ENCODE data around the gene SEM1.
"Not testable (repeated sequence)": the region's sequence is repeated elsewhere in the genome, so short reads cannot be mapped to it uniquely, and the experiment has no call there.

SEM1 gene

GRCh38 chr7:96707901-96708774 is 1.5 kb downstream of the SEM1 start:
- H3K4me3 ChIP-seq (ENCODE audit: low read depth, low read length): peak overlapping the region; percentile 89
- DNase-seq (ENCODE audit: low read depth): no peak

- no peak for DNase-seq (ENCODE audit: low read depth)
- no peak overlapping the region for H3K4me3 ChIP-seq (ENCODE audit: low read depth, low read length)
Observed at GRCh38 chr7:96701258-96701657, 8.4 kb downstream of the SEM1 start.

GRCh38 chr7:96700516-96700915 is 9.1 kb downstream of the SEM1 start:
- no peak for DNase-seq (ENCODE audit: low read depth)
- no peak overlapping the region for H3K4me3 ChIP-seq (ENCODE audit: low read depth, low read length)

GRCh38 chr7:96699219-96699871 is 10.3 kb downstream of the SEM1 start:
- H3K4me3 ChIP-seq (ENCODE audit: low read depth, low read length): no peak overlapping the region
- no peak for DNase-seq (ENCODE audit: low read depth)

GRCh38 chr7:96698449-96698848 is 11.2 kb downstream of the SEM1 start:
- DNase-seq (ENCODE audit: low read depth): not testable (repeated sequence)

GRCh38 chr7:96697822-96698221 is 11.8 kb downstream of the SEM1 start:
- no peak overlapping the region for H3K4me3 ChIP-seq (ENCODE audit: low read depth, low read length)
- DNase-seq (ENCODE audit: low read depth): no peak

More at GRCh38 chr7:96698449-96698848, 11.2 kb downstream of the SEM1 start:
- not testable (repeated sequence) for H3K4me3 ChIP-seq (ENCODE audit: low read depth, low read length)

- DNase-seq (ENCODE audit: low read depth): no peak
- no peak overlapping the region for H3K4me3 ChIP-seq (ENCODE audit: low read depth, low read length)
Observed at GRCh38 chr7:96695581-96695980, 14.1 kb downstream of the SEM1 start.

- H3K4me3 ChIP-seq (ENCODE audit: low read depth, low read length): no peak overlapping the region
- DNase-seq (ENCODE audit: low read depth): no peak
Observed at GRCh38 chr7:96694082-96694481, 15.6 kb downstream of the SEM1 start.

GRCh38 chr7:96691702-96692101 is 17.9 kb downstream of the SEM1 start:
- no peak for DNase-seq (ENCODE audit: low read depth)
- no peak overlapping the region for H3K4me3 ChIP-seq (ENCODE audit: low read depth, low read length)

- no peak overlapping the region for H3K4me3 ChIP-seq (ENCODE audit: low read depth, low read length)
- no peak for DNase-seq (ENCODE audit: low read depth)
Observed at GRCh38 chr7:96689414-96689813, 20.2 kb downstream of the SEM1 start.

GRCh38 chr7:96686305-96686704 is 23.3 kb downstream of the SEM1 start:
- no peak overlapping the region for H3K4me3 ChIP-seq (ENCODE audit: low read depth, low read length)
- DNase-seq (ENCODE audit: low read depth): no peak

GRCh38 chr7:96685755-96686154 is 23.9 kb downstream of the SEM1 start:
- no peak overlapping the region for H3K4me3 ChIP-seq (ENCODE audit: low read depth, low read length)
- no peak for DNase-seq (ENCODE audit: low read depth)

- no peak overlapping the region for H3K4me3 ChIP-seq (ENCODE audit: low read depth, low read length)
- DNase-seq (ENCODE audit: low read depth): no peak
Observed at GRCh38 chr7:96685353-96685752, 24.3 kb downstream of the SEM1 start.

- no peak overlapping the region for H3K4me3 ChIP-seq (ENCODE audit: low read depth, low read length)
- DNase-seq (ENCODE audit: low read depth): no peak
Observed at GRCh38 chr7:96679886-96680285, 29.8 kb downstream of the SEM1 start.

GRCh38 chr7:96676919-96677318 is 32.7 kb downstream of the SEM1 start:
- no peak for DNase-seq (ENCODE audit: low read depth)
- no peak overlapping the region for H3K4me3 ChIP-seq (ENCODE audit: low read depth, low read length)

- DNase-seq (ENCODE audit: low read depth): no peak
- no peak overlapping the region for H3K4me3 ChIP-seq (ENCODE audit: low read depth, low read length)
Observed at GRCh38 chr7:96675548-96675947, 34.1 kb downstream of the SEM1 start.

GRCh38 chr7:96674565-96674964 is 35.1 kb downstream of the SEM1 start:
- DNase-seq (ENCODE audit: low read depth): no peak
- no peak overlapping the region for H3K4me3 ChIP-seq (ENCODE audit: low read depth, low read length)

- H3K4me3 ChIP-seq (ENCODE audit: low read depth, low read length): no peak overlapping the region
- DNase-seq (ENCODE audit: low read depth): no peak
Observed at GRCh38 chr7:96671854-96672253, 37.8 kb downstream of the SEM1 start.

GRCh38 chr7:96670338-96671289 is 39.0 kb downstream of the SEM1 start:
- DNase-seq (ENCODE audit: low read depth): no peak
- no peak overlapping the region for H3K4me3 ChIP-seq (ENCODE audit: low read depth, low read length)

- H3K4me3 ChIP-seq (ENCODE audit: low read depth, low read length): no peak overlapping the region
- no peak for DNase-seq (ENCODE audit: low read depth)
Observed at GRCh38 chr7:96669812-96670211, 39.8 kb downstream of the SEM1 start.
